OCI-LY7 (cell line): Measurements from ENCODE around the gene PLA1A.

Source experiments
- EZH2phosphoT487 ChIP-seq: fragments of 200-600 bp; sonication (generic); IDR thresholded peaks from 2 replicates; pipeline ENCODE4 v1.6.1; 2018; ENCODE audit warnings: low read depth, borderline replicate concordance, mild to moderate bottlenecking, mixed run types, antibody characterized with exemption, low read length, moderate library complexity, mixed read lengths
- TF ChIP-seq, protein P1 (sequence below): fragments of 200-600 bp; sonication (generic); conservative IDR thresholded peaks from 2 replicates; pipeline ENCODE4 v1.5.1; 2014; ENCODE audit warnings: mild to moderate bottlenecking, antibody characterized with exemption, low read length, moderate library complexity, mixed read lengths

DNA sequence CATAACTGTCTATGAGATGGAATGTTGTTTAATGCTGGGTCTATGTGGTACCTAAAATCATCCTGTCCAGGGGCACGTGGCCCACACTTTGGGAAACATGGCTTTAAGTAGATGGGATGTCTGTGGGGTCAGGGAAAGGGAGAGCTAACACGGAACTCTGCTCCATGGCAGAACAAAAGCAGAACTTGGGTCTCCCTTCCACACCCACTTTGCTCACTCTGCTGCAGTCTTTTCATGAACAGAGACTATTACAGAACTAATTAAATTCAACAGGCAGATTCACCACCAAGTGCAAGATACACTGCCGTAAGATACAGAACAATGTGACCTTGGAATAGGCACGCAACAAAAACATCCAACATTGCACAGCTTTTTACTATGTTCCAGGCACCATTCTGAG lies 34.5 kb downstream of the PLA1A start:
- TF ChIP-seq, protein P1, sequence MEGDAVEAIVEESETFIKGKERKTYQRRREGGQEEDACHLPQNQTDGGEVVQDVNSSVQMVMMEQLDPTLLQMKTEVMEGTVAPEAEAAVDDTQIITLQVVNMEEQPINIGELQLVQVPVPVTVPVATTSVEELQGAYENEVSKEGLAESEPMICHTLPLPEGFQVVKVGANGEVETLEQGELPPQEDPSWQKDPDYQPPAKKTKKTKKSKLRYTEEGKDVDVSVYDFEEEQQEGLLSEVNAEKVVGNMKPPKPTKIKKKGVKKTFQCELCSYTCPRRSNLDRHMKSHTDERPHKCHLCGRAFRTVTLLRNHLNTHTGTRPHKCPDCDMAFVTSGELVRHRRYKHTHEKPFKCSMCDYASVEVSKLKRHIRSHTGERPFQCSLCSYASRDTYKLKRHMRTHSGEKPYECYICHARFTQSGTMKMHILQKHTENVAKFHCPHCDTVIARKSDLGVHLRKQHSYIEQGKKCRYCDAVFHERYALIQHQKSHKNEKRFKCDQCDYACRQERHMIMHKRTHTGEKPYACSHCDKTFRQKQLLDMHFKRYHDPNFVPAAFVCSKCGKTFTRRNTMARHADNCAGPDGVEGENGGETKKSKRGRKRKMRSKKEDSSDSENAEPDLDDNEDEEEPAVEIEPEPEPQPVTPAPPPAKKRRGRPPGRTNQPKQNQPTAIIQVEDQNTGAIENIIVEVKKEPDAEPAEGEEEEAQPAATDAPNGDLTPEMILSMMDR, result no peak
- no peak for TF ChIP-seq EZH2phosphoT487
